RPMI8226 (cell line): ENCODE data around the gene ZNF780A.
"Not testable (repeated sequence)": the region's sequence is repeated elsewhere in the genome, so short reads cannot be mapped to it uniquely, and the experiment has no call there.

Experiments used
- DNase-seq: peaks from one replicate; pipeline ENCODE4 v3.0.0-alpha.2; 2015

Gene ZNF780A

DNA sequence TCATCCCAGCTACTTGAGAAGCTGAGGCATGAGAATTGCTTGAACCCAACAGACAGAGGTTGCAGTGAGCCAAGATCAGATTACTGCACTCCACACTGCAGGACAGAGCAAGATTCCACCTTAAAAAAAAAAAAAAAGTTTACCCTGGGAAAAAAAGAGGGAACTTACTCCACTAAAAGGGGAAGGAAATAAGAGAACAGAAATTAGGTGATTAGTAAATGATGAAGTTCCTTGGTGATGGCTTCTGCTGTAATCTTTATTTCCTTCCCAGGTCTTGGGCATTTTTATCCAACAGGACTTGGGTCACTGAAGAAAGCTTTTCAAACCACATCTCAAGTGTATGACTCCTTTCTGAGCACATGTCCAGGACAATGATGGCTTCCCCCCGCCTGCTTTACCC is 9.3 kb downstream of the ZNF780A start:
- no peak for DNase-seq

DNA sequence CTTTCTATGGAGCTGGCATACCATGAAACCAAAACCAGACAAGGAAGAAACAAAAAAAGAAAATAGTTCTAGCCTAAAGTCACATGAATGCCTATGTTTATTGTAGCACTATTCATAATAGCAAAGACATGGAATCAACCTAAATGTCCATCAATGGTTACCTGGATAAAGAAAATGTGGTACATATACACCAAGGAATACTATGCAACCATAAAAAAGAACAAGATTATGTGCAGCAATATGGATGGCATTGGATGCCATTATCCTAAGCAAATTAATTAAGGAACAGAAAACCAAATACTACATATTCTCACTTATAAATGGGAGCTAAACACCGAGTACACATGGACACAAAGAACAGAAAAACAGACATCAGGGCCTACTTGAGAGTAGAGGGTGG is 10.5 kb downstream of the ZNF780A start:
- DNase-seq: no peak

GRCh38 chr19:40078377-40078776 is 12.4 kb downstream of the ZNF780A start:
- DNase-seq: no peak

DNA sequence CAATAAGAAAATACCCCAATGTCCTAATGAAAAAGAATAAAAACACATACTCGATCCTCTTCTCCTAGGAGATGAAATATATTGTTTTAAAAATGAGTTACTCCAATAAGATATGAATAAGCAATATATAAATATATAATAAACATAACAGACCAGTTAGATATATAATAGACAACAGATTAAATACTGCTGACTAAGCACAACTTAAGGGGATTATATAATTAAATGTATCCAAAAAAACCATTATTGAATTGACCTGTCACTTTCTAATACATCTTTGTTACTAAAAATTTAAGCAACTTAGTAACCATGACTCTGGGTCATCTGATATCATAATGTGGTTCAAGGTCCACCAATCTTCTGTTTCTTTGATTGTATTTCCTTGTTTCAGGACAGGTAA is 20.7 kb downstream of the ZNF780A start:
- no peak for DNase-seq

DNA sequence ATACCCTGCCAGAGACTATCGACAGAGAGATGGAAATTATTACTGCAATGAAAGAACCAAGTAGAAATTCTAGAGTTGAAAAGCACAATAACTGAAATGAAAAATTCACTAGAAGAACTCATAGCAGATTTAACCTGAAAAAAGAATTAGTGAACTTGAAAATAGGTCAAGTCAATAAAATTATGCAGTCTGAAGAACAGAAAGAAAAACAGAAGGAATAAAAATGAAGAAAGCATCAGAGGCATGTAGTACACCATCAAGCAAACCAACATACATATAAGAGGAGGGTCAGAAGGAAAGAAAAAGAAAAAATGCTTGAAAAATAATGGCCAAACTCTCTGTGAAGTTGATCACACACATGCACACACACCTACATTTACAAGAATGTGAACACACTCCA is 31.1 kb downstream of the ZNF780A start:
- no peak for DNase-seq

DNA sequence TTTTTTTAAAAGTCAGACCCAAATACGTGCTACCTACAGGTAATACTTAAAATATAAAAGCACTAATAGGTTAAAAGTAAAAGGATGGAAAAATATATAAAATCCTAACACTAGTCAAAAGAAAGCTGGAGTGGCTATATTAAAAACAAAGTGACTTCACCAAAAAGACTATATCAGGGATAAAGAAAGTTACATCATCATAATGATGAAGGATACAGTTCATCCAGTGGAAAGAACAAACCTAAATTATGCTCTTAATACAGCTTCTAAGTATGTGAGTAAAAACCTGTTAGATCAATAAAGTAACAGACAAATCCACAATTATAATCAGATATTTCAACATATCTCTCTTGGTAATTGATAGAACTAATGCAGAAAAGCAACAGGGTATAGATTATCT is 33.6 kb downstream of the ZNF780A start:
- no peak for DNase-seq

DNA sequence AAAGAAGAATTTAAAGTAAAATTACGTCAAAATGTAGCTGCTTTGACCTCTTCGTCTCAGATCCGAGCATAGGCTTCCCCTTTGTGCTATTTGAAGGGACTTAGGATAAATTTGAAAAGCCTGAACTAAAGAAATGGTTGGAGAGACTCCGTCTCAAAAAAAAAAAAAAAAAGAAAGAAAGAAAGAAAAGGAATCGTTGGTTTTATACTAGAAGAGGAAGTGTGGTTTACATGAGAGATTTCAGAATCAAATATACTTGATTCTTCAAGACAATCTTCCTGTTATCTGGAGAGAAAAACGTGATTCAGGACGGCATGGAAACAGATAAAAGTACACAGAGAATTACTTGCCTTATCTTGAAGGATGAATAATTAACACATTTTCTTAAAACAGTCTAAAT is 34.2 kb downstream of the ZNF780A start:
- no peak for DNase-seq

DNA sequence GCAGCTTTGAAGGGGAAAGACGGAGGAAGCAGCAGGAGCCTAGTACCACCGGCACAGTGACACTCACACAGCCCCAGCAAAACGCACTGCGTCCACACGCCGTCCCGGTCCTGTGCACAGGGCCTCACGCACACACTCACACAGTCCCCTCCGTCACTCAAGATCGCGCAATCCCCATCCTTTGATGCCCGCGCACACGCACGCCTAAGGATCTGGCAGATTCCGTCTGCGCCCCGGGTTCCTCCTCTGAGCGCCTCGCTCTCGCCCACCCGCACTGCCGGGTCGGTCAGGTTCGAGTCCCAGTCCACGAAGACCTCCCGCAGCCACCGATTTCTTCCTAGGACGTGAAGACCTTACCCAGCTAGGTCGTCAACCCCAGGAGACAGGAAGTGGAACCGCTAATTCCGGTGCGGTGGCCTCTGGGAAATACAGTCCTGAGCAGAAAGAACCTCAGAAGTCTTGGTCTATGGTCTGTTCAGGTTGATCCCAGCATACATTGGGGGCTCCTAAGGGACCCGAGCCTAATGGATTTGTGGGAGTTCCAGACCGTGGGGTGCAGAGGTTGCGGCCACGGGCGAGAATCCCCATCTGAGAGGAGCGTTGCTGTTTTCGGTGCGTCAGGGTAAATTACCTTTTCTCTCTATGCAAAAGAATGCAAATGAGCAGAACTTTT is 34.8 kb downstream of the ZNF780A start, which contains the start of gene ZNF780B:
ZNF780B (minus strand) TSS at position 400 of the 673 bp plus-strand sequence. CDS start 5,899 bp downstream, outside the sequence.
- peak; percentile 59 for DNase-seq

- no peak for DNase-seq
Observed at GRCh38 chr19:40055049-40055448, 35.7 kb downstream of the ZNF780A start.

- DNase-seq: no peak
Observed at GRCh38 chr19:40054632-40055031, 36.1 kb downstream of the ZNF780A start.

- DNase-seq: no peak
Observed at GRCh38 chr19:40053491-40053890, 37.3 kb downstream of the ZNF780A start.

DNA sequence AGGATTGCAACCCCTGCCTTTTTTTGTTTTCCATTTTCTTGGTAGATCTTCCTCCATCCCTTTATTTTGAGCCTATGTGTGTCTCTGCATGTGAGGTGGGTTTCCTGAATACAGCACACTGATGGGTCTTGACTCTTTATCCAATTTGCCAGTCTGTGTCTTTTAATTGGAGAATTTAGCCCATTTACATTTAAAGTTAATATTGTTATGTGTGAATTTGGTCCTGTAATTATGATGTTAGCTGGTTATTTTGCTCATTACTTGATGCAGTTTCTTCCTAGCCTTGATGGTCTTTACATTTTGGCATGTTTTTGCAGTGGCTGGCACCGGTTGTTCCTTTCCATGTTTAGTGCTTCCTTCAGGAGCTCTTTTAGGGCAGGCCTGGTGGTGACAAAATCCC is 49.0 kb downstream of the ZNF780A start:
- DNase-seq: not testable (repeated sequence)

GRCh38 chr19:40038047-40038446 is 52.7 kb downstream of the ZNF780A start:
- DNase-seq: not testable (repeated sequence)

- DNase-seq: no peak
Observed at GRCh38 chr19:40035996-40036395, 54.7 kb downstream of the ZNF780A start.

DNA sequence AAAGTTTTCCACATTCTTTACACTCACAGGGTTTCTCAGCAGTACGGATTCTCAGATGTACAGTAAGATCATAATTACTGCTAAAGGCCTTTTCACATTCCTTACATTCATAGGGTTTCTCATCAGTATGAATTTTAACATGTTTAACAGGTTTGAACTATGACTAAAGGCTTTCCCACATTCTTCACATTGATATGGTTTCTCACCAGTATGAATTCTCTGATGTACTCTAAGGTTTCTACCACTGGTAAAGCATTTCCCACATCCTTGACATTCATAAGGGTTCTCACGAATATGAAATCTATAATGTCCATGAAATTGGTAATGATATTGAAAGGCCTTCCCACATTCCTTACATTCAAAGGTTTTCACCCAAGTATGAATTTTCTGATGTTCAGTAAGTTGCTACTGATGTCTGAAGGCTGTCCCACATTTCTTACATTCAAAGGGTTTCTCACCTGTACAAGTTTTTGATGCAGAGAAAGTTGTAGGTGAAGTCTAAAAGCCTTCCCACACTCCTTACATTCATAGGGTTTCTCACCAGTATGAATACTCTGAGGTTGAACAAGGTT is 56.7 kb downstream of the ZNF780A start:
- no peak for DNase-seq

- no peak for DNase-seq
Observed at GRCh38 chr19:40026597-40026970, 64.2 kb downstream of the ZNF780A start.

DNA sequence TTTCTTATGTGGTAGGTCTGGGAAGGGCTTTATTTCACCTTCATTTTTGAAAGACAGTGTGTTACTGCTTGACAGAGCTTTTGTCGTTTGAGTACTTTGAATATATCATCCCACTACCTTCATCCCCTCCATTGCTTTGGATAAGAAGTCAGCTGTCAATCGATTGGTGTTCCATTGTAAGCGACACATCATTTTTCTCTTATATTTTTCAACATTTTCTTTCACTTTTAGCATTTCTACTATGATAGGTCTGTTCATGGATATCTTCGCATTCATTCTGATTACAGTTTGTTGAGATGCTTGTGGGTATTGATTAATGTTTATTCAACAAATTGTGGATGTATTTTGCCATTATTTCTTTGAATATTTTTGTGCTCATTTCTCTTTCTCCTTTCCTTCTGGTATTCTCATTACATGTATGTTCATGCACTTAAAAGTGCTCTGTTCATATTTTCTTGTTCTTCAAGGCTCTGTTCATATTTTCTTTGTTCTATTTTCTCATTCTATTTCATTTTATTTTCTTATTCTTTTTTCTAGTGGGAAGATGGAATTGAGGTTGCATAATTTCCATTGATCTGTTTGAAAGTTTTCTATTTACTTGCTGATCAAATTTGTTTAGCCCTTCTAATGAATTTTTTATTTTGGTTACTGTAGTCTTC is 64.7 kb downstream of the ZNF780A start:
- DNase-seq: no peak

DNA sequence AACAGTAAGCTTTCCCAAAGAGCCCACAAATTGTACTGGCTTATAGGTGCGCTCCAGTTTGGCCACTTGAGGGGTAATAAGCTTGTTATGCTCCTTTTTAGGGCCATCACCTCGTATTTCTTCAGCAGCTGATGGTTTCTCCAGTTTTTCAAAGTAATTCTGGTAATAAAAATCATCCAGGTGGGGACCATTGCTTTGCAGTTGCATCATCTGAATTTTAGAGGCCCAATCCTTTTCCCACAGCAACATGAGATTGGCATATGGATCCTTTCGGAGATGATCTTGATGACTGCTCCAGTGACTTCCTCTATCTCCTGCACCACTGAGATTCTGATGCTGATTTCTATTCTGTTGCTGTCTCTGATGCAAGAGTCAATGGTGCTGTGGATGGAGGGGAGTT is 66.8 kb downstream of the ZNF780A start:
- no peak for DNase-seq
